SK-N-SH (cell line): Measurements from ENCODE around the gene ID2. TPM values are rescaled to one million over a fixed set of nuclear protein-coding genes. Genes with fewer than 3 reads are reported as not detected.

ENCODE experiments used
- CTCF ChIA-PET: fragments of 300-600, 350-600 bp; formaldehyde crosslinking; extraction: SDS; loops from one replicate; lab custom pipeline; 2021; lab: Yijun Ruan, JAX
- POLR2A ChIA-PET: fragments of 350-600 bp; sonication (Branson Sonifier 250); formaldehyde crosslinking; extraction: SDS; loops from one replicate; lab custom pipeline; 2020; ENCODE audit warnings: antibody characterized with exemption, inconsistent platforms; lab: Yijun Ruan, JAX
- DNase-seq: peaks from one replicate; pipeline ENCODE4 v3.0.0; 2012
- H2AFZ ChIP-seq: fragments of 200-600 bp; sonication (generic); 2 replicates; pipeline ENCODE4 v1.8.1; 2016; ENCODE audit warnings: antibody characterized with exemption, mild to moderate bottlenecking, low read depth
- H3F3A ChIP-seq: fragments of 200-600 bp; sonication (generic); replicated peaks from 2 replicates; pipeline ENCODE3; 2016; ENCODE audit warnings: antibody characterized with exemption, mild to moderate bottlenecking; ENCODE audit not compliant: insufficient read depth
- H3K27ac ChIP-seq, 2 experiments: fragments of 200-500 bp in 1 of 2; fragments of 200-600 bp in 1 of 2; sonication (Bioruptor generic) in 1 of 2; sonication (generic), shearing (Covaris generic) in 1 of 2; 2 replicates each; pipeline versions ENCODE4 v1.5.1 to v1.6.1; 2014 to 2016; ENCODE audit warnings: low read depth in 2 of 2, inconsistent platforms in 1 of 2, low read length in 1 of 2, mild to moderate bottlenecking in 1 of 2, mixed read lengths in 1 of 2
- H3K27me3 ChIP-seq: fragments of 200-600 bp; sonication (generic), shearing (Covaris generic); 2 replicates; pipeline ENCODE4 v1.6.1; 2016; ENCODE audit warnings: mixed run types; ENCODE audit not compliant: insufficient read depth
- H3K36me3 ChIP-seq, 2 experiments: fragments of 200-500 bp in 1 of 2; fragments of 200-600 bp in 1 of 2; sonication (Bioruptor generic) in 1 of 2; sonication (generic) in 1 of 2; replicated peaks in 1 of 2; 2 replicates each; pipeline versions ENCODE3 to v1.5.1; 2014 to 2016; ENCODE audit warnings: low read length in 1 of 2, mild to moderate bottlenecking in 1 of 2; ENCODE audit not compliant: insufficient read depth in 2 of 2, control insufficient read depth in 1 of 2
- H3K4me1 ChIP-seq, 2 experiments: fragments of 200-500 bp in 1 of 2; fragments of 200-600 bp in 1 of 2; sonication (Bioruptor generic) in 1 of 2; sonication (generic), shearing (Covaris generic) in 1 of 2; 2 replicates each; pipeline versions ENCODE4 v1.5.1 to v1.6.1; 2014 to 2016; ENCODE audit warnings: low read depth in 1 of 2, low read length in 1 of 2, mixed run types in 1 of 2; ENCODE audit not compliant: insufficient read depth in 2 of 2, control insufficient read depth in 1 of 2
- H3K4me2 ChIP-seq: fragments of 200-600 bp; sonication (generic), shearing (Covaris generic); 2 replicates; pipeline ENCODE4 v1.6.1; 2017; ENCODE audit warnings: mixed run types
- H3K4me3 ChIP-seq, 2 experiments: fragments of 200-500 bp in 1 of 2; fragments of 200-600 bp in 1 of 2; sonication (Bioruptor generic) in 1 of 2; sonication (generic), shearing (Covaris generic) in 1 of 2; 2 replicates each; pipeline versions ENCODE4 v1.5.1 to v1.8.1; 2014 to 2016; ENCODE audit warnings: low read depth in 2 of 2, inconsistent platforms in 1 of 2, low read length in 1 of 2, mild to moderate bottlenecking in 1 of 2, mixed read lengths in 1 of 2, moderate library complexity in 1 of 2
- H3K79me2 ChIP-seq: fragments of 200-600 bp; sonication (generic); 2 replicates; pipeline ENCODE4 v1.8.1; 2017; ENCODE audit warnings: mild to moderate bottlenecking; ENCODE audit not compliant: insufficient read depth
- H3K9ac ChIP-seq: fragments of 200-600 bp; sonication (generic); 2 replicates; pipeline ENCODE4 v1.6.1; 2017; ENCODE audit warnings: mixed run types
- H3K9me2 ChIP-seq: fragments of 200-600 bp; sonication (generic); 2 replicates; pipeline ENCODE4 v1.6.1; 2017; ENCODE audit warnings: mixed run types
- H3K9me3 ChIP-seq: fragments of 200-600 bp; sonication (generic); 2 replicates; pipeline ENCODE4 v1.6.1; 2017; ENCODE audit warnings: mixed run types, mild to moderate bottlenecking, moderate library complexity
- H4K20me1 ChIP-seq: fragments of 200-600 bp; sonication (generic); 2 replicates; pipeline ENCODE4 v1.6.1; 2017; ENCODE audit warnings: mild to moderate bottlenecking, mixed run types; ENCODE audit not compliant: insufficient read depth
- CTCF ChIP-seq: fragments of 200-600 bp; sonication (generic); IDR thresholded peaks from 2 replicates; pipeline ENCODE4 v1.6.1; 2017; ENCODE audit warnings: antibody characterized with exemption, mild to moderate bottlenecking, moderate library complexity
- EZH2phosphoT487 ChIP-seq: fragments of 200-600 bp; sonication (generic); IDR thresholded peaks from 2 replicates; pipeline ENCODE4 v1.6.1; 2017; ENCODE audit warnings: low read depth, mixed run types, mild to moderate bottlenecking, antibody characterized with exemption, moderate library complexity, borderline replicate concordance
- FOXJ3 ChIP-seq: sonication (generic); formaldehyde crosslinking; IDR thresholded peaks from 2 replicates; pipeline ENCODE4 v1.5.1; 2020; ENCODE audit warnings: mild to moderate bottlenecking, missing genetic modification reagents
- GABPA ChIP-seq: IDR thresholded peaks from 2 replicates; pipeline ENCODE4 v1.4.0; 2012; ENCODE audit warnings: low read depth, mild to moderate bottlenecking
- GATA2 ChIP-seq: sonication (generic); formaldehyde crosslinking; IDR thresholded peaks from 2 replicates; pipeline ENCODE4 v1.5.0; 2020; ENCODE audit warnings: mild to moderate bottlenecking, missing genetic modification reagents
- MXI1 ChIP-seq: IDR thresholded peaks from 2 replicates; pipeline ENCODE4 v1.6.1; 2012; ENCODE audit warnings: mild to moderate bottlenecking, low read depth, low read length, improper control_type of control experiment
- POLR2AphosphoS5 ChIP-seq: IDR thresholded peaks from 2 replicates; pipeline ENCODE4 v1.6.1; 2012; ENCODE audit warnings: low read depth, low read length
- RFX5 ChIP-seq: IDR thresholded peaks from 2 replicates; pipeline ENCODE4 v1.6.1; 2012; ENCODE audit warnings: mild to moderate bottlenecking, improper control_type of control experiment, low read length
- RXRA ChIP-seq: IDR thresholded peaks from 2 replicates; pipeline ENCODE4 v1.4.0; 2012; ENCODE audit warnings: low read depth, mild to moderate bottlenecking, borderline replicate concordance
- USF1 ChIP-seq: IDR thresholded peaks from 2 replicates; pipeline ENCODE4 v1.4.0; 2012; ENCODE audit warnings: low read depth, borderline replicate concordance
- USF2 ChIP-seq: fragments of 150-350 bp; IDR thresholded peaks from 2 replicates; pipeline ENCODE4 v1.6.1; 2017; ENCODE audit warnings: antibody characterized with exemption, low read length, low read depth, borderline replicate concordance
- YY1 ChIP-seq: IDR thresholded peaks from 2 replicates; pipeline ENCODE4 v1.4.0; 2012; ENCODE audit warnings: low read depth, mild to moderate bottlenecking
- WGBS: methylation state at CpG from one replicate; pipeline ENCODE4 v1.1.6; 2017; ENCODE audit warnings: low lambda C conversion rate; 5-methylcytosine and 5-hydroxymethylcytosine counted together
- polyA plus RNA-seq, 3 experiments: library from polyadenylated mRNA; depleted of rRNA; stranded (reverse); fragments of >200 nt; gene quantifications; 2 replicates each; pipeline ENCODE4 v1.2.3, GENCODE V29; 2012
- TF ChIP-seq, protein P1 (sequence below): fragments of 150-350 bp; IDR thresholded peaks from 2 replicates; pipeline ENCODE4 v1.6.1; 2016; ENCODE audit warnings: mild to moderate bottlenecking, low read depth, low read length

ID2 gene
- polyA plus RNA-seq, 1 of the 3 experiments (the other 2 are of a cell fraction): 459 TPM

GRCh38 chr2:8681786-8682692, at the start of gene ID2 (continued):
- TF ChIP-seq, protein P1, sequence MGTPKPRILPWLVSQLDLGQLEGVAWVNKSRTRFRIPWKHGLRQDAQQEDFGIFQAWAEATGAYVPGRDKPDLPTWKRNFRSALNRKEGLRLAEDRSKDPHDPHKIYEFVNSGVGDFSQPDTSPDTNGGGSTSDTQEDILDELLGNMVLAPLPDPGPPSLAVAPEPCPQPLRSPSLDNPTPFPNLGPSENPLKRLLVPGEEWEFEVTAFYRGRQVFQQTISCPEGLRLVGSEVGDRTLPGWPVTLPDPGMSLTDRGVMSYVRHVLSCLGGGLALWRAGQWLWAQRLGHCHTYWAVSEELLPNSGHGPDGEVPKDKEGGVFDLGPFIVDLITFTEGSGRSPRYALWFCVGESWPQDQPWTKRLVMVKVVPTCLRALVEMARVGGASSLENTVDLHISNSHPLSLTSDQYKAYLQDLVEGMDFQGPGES: peak; percentile 94
- no peak for TF ChIP-seq USF2
- TF ChIP-seq CTCF: no peak
- TF ChIP-seq GATA2 (CRISPR knock-in tag): no peak
- no peak for TF ChIP-seq FOXJ3 (CRISPR knock-in tag)
- TF ChIP-seq GABPA: 0 out of 2 replicates have a peak, but pooled peaks have one; percentile 27
- TF ChIP-seq USF1: peak; percentile 28; the same call in 1 of the 2 replicates
- TF ChIP-seq RXRA: no peak
- TF ChIP-seq POLR2AphosphoS5: peak; percentile 100
- TF ChIP-seq YY1: 0 out of 2 replicates have a peak, but pooled peaks have one; percentile 48

GRCh38 chr2:8632755-8633154, 49.1 kb upstream of the ID2 start:
- H3K9ac ChIP-seq: no peak overlapping the region
- TF ChIP-seq POLR2AphosphoS5 (no peak), MXI1 (no peak), RFX5 (no peak), EZH2phosphoT487 (no peak)
- TF ChIP-seq, all 33 proteins: peak for 0
- H2AFZ ChIP-seq: no peak overlapping the region
- H3K9me2 ChIP-seq: no peaks in the 10 kb centered on the region
- no peaks in the 10 kb centered on the region for H3K9me3 ChIP-seq
- H4K20me1 ChIP-seq: no peaks in the 10 kb centered on the region
- H3K4me3 ChIP-seq: no peak overlapping the region
- ChIA-PET POLR2A (no interaction called here), CTCF (no interaction called here)
- WGBS: 80% methylated on average over 11 of the region's 11 CpGs
- H3K27me3 ChIP-seq: no peaks in the 10 kb centered on the region
- H3K4me1 ChIP-seq: peaks cover 0 to 10% of the 10 kb centered on the region in 2 experiments; a peak in 2 of 4 replicates
- no peaks in the 10 kb centered on the region for H3K36me3 ChIP-seq
- H3F3A ChIP-seq: no peaks in the 10 kb centered on the region
- no peak overlapping the region for H3K4me2 ChIP-seq
- DNase-seq: no peak
- no peak overlapping the region for H3K27ac ChIP-seq
- no peaks in the 10 kb centered on the region for H3K79me2 ChIP-seq
